ENCODE results near the gene RAPGEF6. TPM values are rescaled to one million over a fixed set of nuclear protein-coding genes. Genes with fewer than 3 reads are reported as not detected.
A peak's percentile ranks its signal among the peaks of the same experiment; 100 is the strongest.
"Not testable (repeated sequence)": the region's sequence is repeated elsewhere in the genome, so short reads cannot be mapped to it uniquely, and the experiment has no call there.

RAPGEF6 gene
- total and polyA plus RNA-seq, 2 experiments from 2014 or later, result 6.9 to 8.6 TPM

- Histone ChIP-seq H3F3A (ENCODE audit: insufficient read depth) (no peaks in the 10 kb centered on the region; the same call in 1 of the 2 replicates), H3K9me3 (ENCODE audit: low read depth) (no peaks in the 10 kb centered on the region), H3K4me1 (ENCODE audit: insufficient read depth) (peaks cover 29% of the 10 kb centered on the region), H3K9ac (no peak overlapping the region), H3K4me3 (no peak overlapping the region), H3K27ac (no peak overlapping the region), H3K9me2 (ENCODE audit: insufficient read depth) (no peaks in the 10 kb centered on the region), H3K4me2 (ENCODE audit: unreplicated experiment) (no peak overlapping the region), H2AFZ (no peak overlapping the region), H3K27me3 (replicated peaks; ENCODE audit: insufficient read depth) (no peaks in the 10 kb centered on the region), H3K79me2 (ENCODE audit: insufficient read depth) (peaks cover 16% of the 10 kb centered on the region), H3K36me3 (ENCODE audit: low read depth) (peaks cover 10% of the 10 kb centered on the region), H4K20me1 (ENCODE audit: insufficient read depth) (no peaks in the 10 kb centered on the region)
- TF ChIP-seq EZH2phosphoT487 (IDR thresholded peaks at IDR 0.05; ENCODE audit: insufficient read depth, low read depth), result no peak
- TF ChIP-seq EZH2 (IDR thresholded peaks at IDR 0.05; ENCODE audit: insufficient read depth, poor library complexity, severe bottlenecking), result no peak
- DNase-seq, result no peak
- 97 to 99% methylated on average over 5 of the region's 5 CpGs for WGBS, 2 experiments (ENCODE audit: low coverage in 1 of 2, low lambda C conversion rate in 2 of 2, missing lambda C conversion rate in 2 of 2)
- in situ Hi-C loops (cut with MboI), result no loop called here
Measured at GRCh38 chr5:131682175-131682574, 47.1 kb upstream of the RAPGEF6 start.

GRCh38 chr5:131679911-131680310 is 44.9 kb upstream of the RAPGEF6 start:
- no peaks in the 10 kb centered on the region; the same call in 1 of the 2 replicates for H3F3A ChIP-seq (ENCODE audit: insufficient read depth)
- 0% methylated on average over 1 of the region's 1 CpG for WGBS, 2 experiments (ENCODE audit: low coverage in 1 of 2, low lambda C conversion rate in 2 of 2, missing lambda C conversion rate in 2 of 2)

GRCh38 chr5:131678273-131678672 is 43.2 kb upstream of the RAPGEF6 start:
- H4K20me1 ChIP-seq (ENCODE audit: insufficient read depth); H3K9me3 ChIP-seq (ENCODE audit: low read depth); H3K4me2 ChIP-seq (ENCODE audit: unreplicated experiment); H3K9ac ChIP-seq; H2AFZ ChIP-seq; H3K27ac ChIP-seq; H3K27me3 ChIP-seq (replicated peaks; ENCODE audit: insufficient read depth); H3K9me2 ChIP-seq (ENCODE audit: insufficient read depth); H3K4me3 ChIP-seq; in situ Hi-C loops (cut with MboI); DNase-seq; H3K79me2 ChIP-seq (ENCODE audit: insufficient read depth); H3F3A ChIP-seq (ENCODE audit: insufficient read depth): not testable (repeated sequence)
- WGBS, 2 experiments (ENCODE audit: low coverage in 1 of 2, low lambda C conversion rate in 2 of 2, missing lambda C conversion rate in 2 of 2), result 99% methylated on average over 10 of the region's 10 CpGs
- Histone ChIP-seq H3K36me3 (ENCODE audit: low read depth) (peaks cover 27% of the 10 kb centered on the region), H3K4me1 (ENCODE audit: insufficient read depth) (peaks cover 15% of the 10 kb centered on the region)

More at GRCh38 chr5:131679911-131680310, 44.9 kb upstream of the RAPGEF6 start:
- Histone ChIP-seq H3K79me2 (ENCODE audit: insufficient read depth) (peaks cover 9% of the 10 kb centered on the region; the same call in 1 of the 2 replicates), H3K4me1 (ENCODE audit: insufficient read depth) (peaks cover 21% of the 10 kb centered on the region), H3K27me3 (replicated peaks; ENCODE audit: insufficient read depth) (no peaks in the 10 kb centered on the region), H3K9me2 (ENCODE audit: insufficient read depth) (no peaks in the 10 kb centered on the region), H3K4me3 (no peak overlapping the region), H3K36me3 (ENCODE audit: low read depth) (peaks cover 27% of the 10 kb centered on the region), H2AFZ (no peak overlapping the region), H3K9me3 (ENCODE audit: low read depth) (no peaks in the 10 kb centered on the region), H3K4me2 (ENCODE audit: unreplicated experiment) (peak overlapping the region; percentile 6), H3K9ac (no peak overlapping the region), H3K27ac (peak overlapping the region; percentile 31), H4K20me1 (ENCODE audit: insufficient read depth) (no peaks in the 10 kb centered on the region)
- DNase-seq, result peak; percentile 82
- no peak for TF ChIP-seq EZH2 (IDR thresholded peaks at IDR 0.05; ENCODE audit: insufficient read depth, poor library complexity, severe bottlenecking)
- TF ChIP-seq EZH2phosphoT487 (IDR thresholded peaks at IDR 0.05; ENCODE audit: insufficient read depth, low read depth), result no peak
- in situ Hi-C loops (cut with MboI), result no loop called here

GRCh38 chr5:131677115-131677514 is 42.1 kb upstream of the RAPGEF6 start:
- 92 to 95% methylated on average over 3 of the region's 3 CpGs for WGBS, 2 experiments (ENCODE audit: low coverage in 1 of 2, low lambda C conversion rate in 2 of 2, missing lambda C conversion rate in 2 of 2)
- peaks cover 27% of the 10 kb centered on the region for H3K36me3 ChIP-seq (ENCODE audit: low read depth)
- no peaks in the 10 kb centered on the region for H3K9me3 ChIP-seq (ENCODE audit: low read depth)
- H3K27me3 ChIP-seq (replicated peaks; ENCODE audit: insufficient read depth), result no peaks in the 10 kb centered on the region
- peaks cover 9% of the 10 kb centered on the region; the same call in 1 of the 2 replicates for H3K79me2 ChIP-seq (ENCODE audit: insufficient read depth)
- H3K27ac ChIP-seq, result no peak overlapping the region
- H3F3A ChIP-seq (ENCODE audit: insufficient read depth), result peaks cover 15% of the 10 kb centered on the region
- H3K4me3 ChIP-seq, result no peak overlapping the region
- no peak overlapping the region for H3K4me2 ChIP-seq (ENCODE audit: unreplicated experiment)
- TF ChIP-seq EZH2 (IDR thresholded peaks at IDR 0.05; ENCODE audit: insufficient read depth, poor library complexity, severe bottlenecking) (no peak), EZH2phosphoT487 (IDR thresholded peaks at IDR 0.05; ENCODE audit: insufficient read depth, low read depth) (no peak)
- H2AFZ ChIP-seq, result no peak overlapping the region
- H3K4me1 ChIP-seq (ENCODE audit: insufficient read depth), result peaks cover 25% of the 10 kb centered on the region
- H4K20me1 ChIP-seq (ENCODE audit: insufficient read depth), result no peaks in the 10 kb centered on the region
- no peak for DNase-seq
- no peaks in the 10 kb centered on the region for H3K9me2 ChIP-seq (ENCODE audit: insufficient read depth)
- in situ Hi-C loops (cut with MboI), result no loop called here
- H3K9ac ChIP-seq, result no peak overlapping the region

GRCh38 chr5:131672776-131673175 is 37.7 kb upstream of the RAPGEF6 start:
- no peaks in the 10 kb centered on the region for H4K20me1 ChIP-seq (ENCODE audit: insufficient read depth)
- H3K27me3 ChIP-seq (replicated peaks; ENCODE audit: insufficient read depth), result no peaks in the 10 kb centered on the region
- H3K79me2 ChIP-seq (ENCODE audit: insufficient read depth), result peaks cover 20% of the 10 kb centered on the region
- TF ChIP-seq EZH2phosphoT487 (IDR thresholded peaks at IDR 0.05; ENCODE audit: insufficient read depth, low read depth) (no peak), EZH2 (IDR thresholded peaks at IDR 0.05; ENCODE audit: insufficient read depth, poor library complexity, severe bottlenecking) (no peak)
- H3K4me3 ChIP-seq, result peak overlapping the region; percentile 54
- H3K27ac ChIP-seq, result peak overlapping the region; percentile 87
- H3K4me1 ChIP-seq (ENCODE audit: insufficient read depth), result peaks cover 27% of the 10 kb centered on the region
- in situ Hi-C loops (cut with MboI), result no loop called here
- peaks cover 38% of the 10 kb centered on the region for H3F3A ChIP-seq (ENCODE audit: insufficient read depth)
- no peaks in the 10 kb centered on the region for H3K9me2 ChIP-seq (ENCODE audit: insufficient read depth)
- DNase-seq, result peak; percentile 38
- H3K9ac ChIP-seq, result peak overlapping the region; percentile 59
- H3K4me2 ChIP-seq (ENCODE audit: unreplicated experiment), result peak overlapping the region; percentile 77
- 24 to 31% methylated on average over 6 of the region's 6 CpGs for WGBS, 2 experiments (ENCODE audit: low coverage in 1 of 2, low lambda C conversion rate in 2 of 2, missing lambda C conversion rate in 2 of 2)
- H3K9me3 ChIP-seq (ENCODE audit: low read depth), result no peaks in the 10 kb centered on the region
- H2AFZ ChIP-seq, result no peak overlapping the region; the same call in 1 of the 2 replicates
- peaks cover 47% of the 10 kb centered on the region for H3K36me3 ChIP-seq (ENCODE audit: low read depth)

All from GM23248 (cell line).